Measurements from ENCODE around the gene CTTNBP2.
"Not testable (repeated sequence)": the region's sequence is repeated elsewhere in the genome, so short reads cannot be mapped to it uniquely, and the experiment has no call there.

GRCh38 chr7:117708173-117708572 lies 165.1 kb downstream of the CTTNBP2 start:
- TF ChIP-seq ZBTB44 (CRISPR knock-in tag; IDR thresholded peaks at IDR 0.05); TFAP4 (IDR thresholded peaks at IDR 0.05; ENCODE audit: borderline replicate concordance, low read depth); MXD1 (CRISPR knock-in tag; IDR thresholded peaks at IDR 0.05); EP300 (IDR thresholded peaks at IDR 0.05; ENCODE audit: low read depth in 2 of 2, low read length in 2 of 2); EP300 (CRISPR knock-in tag; IDR thresholded peaks at IDR 0.05; ENCODE audit: borderline replicate concordance); USF2 (IDR thresholded peaks at IDR 0.05; ENCODE audit: low read depth, low read length); USF2 (CRISPR knock-in tag; IDR thresholded peaks at IDR 0.05; ENCODE audit: borderline replicate concordance); MED13 (CRISPR knock-in tag; IDR thresholded peaks at IDR 0.05); CTCF (CRISPR knock-in tag; IDR thresholded peaks at IDR 0.05); AGO1 (IDR thresholded peaks at IDR 0.05; ENCODE audit: low read depth, low read length, poor library complexity, severe bottlenecking); NFE2L2 (IDR thresholded peaks at IDR 0.05; ENCODE audit: low read length); TFE3 (CRISPR knock-in tag; IDR thresholded peaks at IDR 0.05); IRF2 (CRISPR knock-in tag; IDR thresholded peaks at IDR 0.05); NAIF1 (CRISPR knock-in tag; IDR thresholded peaks at IDR 0.05; ENCODE audit: borderline replicate concordance): not testable (repeated sequence)
- TF ChIP-seq, protein P1, sequence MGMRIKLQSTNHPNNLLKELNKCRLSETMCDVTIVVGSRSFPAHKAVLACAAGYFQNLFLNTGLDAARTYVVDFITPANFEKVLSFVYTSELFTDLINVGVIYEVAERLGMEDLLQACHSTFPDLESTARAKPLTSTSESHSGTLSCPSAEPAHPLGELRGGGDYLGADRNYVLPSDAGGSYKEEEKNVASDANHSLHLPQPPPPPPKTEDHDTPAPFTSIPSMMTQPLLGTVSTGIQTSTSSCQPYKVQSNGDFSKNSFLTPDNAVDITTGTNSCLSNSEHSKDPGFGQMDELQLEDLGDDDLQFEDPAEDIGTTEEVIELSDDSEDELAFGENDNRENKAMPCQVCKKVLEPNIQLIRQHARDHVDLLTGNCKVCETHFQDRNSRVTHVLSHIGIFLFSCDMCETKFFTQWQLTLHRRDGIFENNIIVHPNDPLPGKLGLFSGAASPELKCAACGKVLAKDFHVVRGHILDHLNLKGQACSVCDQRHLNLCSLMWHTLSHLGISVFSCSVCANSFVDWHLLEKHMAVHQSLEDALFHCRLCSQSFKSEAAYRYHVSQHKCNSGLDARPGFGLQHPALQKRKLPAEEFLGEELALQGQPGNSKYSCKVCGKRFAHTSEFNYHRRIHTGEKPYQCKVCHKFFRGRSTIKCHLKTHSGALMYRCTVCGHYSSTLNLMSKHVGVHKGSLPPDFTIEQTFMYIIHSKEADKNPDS (CRISPR knock-in tag; IDR thresholded peaks at IDR 0.05): not testable (repeated sequence)

Measured in HepG2 (cell line).